ENCODE data around the gene NDOR1. TPM values are rescaled to one million over a fixed set of nuclear protein-coding genes. Genes with fewer than 3 reads are reported as not detected.
"Not testable (repeated sequence)": the region's sequence is repeated elsewhere in the genome, so short reads cannot be mapped to it uniquely, and the experiment has no call there.

The NDOR1 gene
- total RNA-seq, 1 donor from 2014 or later: 10.1 TPM

DNA sequence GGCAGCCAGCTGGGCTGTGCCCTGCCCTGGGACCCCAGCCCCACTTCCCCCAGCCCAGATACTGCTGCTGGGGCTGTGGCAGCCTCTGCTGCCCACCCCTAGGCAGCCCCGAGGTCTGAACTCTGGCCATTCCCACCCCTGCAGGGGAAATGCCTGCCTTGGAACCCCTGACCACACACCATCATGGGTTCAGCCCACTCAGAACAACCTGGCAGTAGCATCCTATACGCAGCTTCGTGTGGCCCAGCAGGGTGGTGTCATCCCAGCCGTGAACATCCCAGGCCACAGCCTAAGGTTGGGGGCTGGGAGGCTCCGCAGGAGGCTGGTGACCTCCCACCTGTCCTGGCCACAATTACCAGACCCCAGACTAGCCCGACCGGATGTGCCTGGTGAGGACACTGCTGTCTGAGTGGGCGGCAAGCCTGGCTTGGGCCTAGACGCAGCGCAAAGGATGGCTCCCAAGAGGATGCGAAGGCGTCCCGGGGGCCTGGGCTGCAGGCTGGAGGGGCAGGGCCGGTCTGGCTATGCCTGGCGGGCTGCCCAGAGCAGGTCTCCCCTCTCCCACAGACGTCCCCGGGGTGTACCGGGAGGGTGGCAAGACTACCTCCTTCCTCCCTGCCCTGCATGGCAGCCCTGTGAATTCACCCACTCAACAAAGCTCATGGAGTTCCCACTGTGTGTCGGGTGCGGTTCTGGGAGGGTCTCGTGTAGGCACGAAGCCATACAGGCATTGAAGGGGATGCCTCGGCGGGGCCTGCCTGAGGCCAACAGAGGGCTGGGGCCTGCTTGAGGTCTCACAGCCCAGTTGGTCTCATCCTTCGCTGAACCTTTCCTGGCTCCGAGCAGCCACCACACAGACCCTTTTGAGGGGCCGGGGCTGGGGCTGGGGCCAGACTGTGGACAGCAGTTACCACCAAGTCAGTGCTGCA lies 23.7 kb downstream of the NDOR1 start:
- ATAC-seq: no peak
- DNase-seq (ENCODE audit: low spot score): no peak

DNA sequence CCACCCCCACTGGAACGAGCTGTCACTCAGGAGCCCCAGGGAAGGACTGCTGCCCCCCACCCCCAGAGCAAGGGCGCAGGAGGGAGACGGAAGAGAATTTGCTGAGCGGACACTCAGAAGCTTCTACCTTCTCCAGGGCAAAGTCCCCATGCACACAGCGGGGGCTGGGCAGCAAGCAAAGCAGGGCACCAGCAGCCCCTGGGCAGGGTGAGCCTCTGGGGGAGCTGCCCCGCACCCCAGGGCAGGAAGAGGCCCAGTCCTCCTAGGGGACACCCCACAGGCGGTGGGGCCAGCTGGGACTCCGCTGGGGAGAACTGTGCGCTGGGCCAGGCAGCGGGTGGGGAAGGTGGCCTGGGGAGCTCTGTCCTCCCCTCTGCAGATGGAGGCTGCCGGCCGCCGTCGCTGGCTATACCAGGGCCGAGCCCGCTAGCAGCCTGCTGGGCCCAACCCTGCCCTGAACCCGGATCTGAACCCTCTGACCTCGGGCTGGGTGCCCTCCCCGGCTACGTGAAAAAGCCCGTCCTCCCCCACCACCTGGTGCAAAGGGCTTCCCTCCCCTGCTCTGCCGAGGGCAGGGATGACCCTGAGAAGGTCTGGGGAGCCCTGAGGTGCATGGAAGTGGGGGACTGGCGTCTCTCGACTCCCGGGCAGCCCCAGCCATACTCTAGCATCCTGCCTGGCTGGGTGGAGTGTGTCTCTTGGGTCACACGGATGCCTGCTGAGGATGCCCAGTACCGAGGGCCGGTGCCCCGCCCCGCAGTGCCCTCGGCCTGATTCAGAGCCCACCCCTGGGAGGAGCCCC lies 24.6 kb downstream of the NDOR1 start:
- no peak for ATAC-seq

DNA sequence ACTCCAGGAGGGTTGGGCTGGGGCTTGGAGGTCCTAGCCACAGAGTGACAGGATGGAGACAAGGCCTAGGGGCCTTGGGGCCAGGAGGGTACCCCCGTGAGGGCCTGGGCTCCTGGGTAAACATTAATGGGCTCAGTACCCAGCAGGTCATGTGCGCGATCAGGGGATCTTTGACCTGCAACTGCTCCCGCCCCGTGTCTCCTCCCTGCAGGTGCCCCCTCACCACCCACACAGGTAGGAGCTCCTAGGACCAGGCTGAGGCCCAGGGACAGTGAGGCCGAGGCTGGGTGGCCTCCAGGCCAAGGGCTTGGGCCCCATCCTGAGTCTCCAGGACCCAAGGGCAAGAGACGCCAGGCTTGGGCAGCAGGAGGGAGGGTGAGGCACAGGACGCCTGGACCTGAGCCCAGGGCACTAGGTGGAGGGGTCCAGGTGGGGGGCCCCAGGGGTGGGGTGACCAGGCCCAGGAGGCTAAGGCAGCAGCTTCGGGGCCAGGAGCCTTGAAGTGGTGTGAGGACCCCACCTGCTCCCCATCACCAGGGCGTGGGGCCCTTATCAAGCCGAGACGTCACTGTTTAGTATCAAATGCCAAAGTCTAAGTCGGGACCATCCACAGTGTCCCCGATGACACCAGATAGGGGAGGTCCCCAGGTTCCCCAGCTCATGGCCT lies 25.3 kb downstream of the NDOR1 start, which contains the start of gene SLC34A3:
TSS of gene SLC34A3 (plus strand) at position 197 of the 667 bp plus-strand sequence. CDS start 802 bp downstream, outside the sequence.
- ATAC-seq: no peak
- DNase-seq (ENCODE audit: low spot score): no peak

More for the DNA sequence above, 24.6 kb downstream of the NDOR1 start:
- DNase-seq (ENCODE audit: low spot score): no peak

DNA sequence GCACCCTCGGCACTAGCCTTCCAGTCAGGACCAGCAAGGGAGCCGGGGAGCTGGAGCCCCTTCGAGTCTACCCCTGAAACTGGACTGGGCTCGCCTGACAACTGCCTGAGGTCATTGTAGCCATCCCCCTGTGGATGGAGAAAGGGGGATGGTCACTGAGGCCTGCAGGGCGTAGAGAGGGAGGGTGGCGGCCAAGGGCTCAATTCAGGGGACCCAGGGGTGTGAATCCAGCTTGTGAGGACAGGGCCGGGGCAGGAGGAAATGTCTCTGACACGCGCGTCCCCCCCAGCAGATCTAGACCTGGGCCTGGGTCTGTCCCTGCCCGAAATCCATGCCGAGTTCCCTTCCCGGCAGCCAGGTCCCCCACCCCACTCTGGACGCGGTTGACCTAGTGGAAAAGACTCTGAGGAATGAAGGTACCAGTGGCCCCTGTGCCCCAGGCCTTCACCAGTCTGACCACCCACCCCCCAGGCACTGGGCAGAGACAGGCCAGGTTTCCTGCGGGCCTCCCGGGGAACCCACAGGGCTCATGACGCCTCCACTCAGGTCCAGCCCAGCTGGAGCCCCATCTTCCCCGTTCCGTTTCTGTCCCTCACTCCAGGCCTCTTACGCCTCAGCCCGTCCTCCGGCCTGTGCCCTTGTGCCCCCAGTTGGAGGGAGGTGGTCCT lies 26.0 kb downstream of the NDOR1 start:
- ATAC-seq (no peak), DNase-seq (ENCODE audit: low spot score) (no peak)

DNA sequence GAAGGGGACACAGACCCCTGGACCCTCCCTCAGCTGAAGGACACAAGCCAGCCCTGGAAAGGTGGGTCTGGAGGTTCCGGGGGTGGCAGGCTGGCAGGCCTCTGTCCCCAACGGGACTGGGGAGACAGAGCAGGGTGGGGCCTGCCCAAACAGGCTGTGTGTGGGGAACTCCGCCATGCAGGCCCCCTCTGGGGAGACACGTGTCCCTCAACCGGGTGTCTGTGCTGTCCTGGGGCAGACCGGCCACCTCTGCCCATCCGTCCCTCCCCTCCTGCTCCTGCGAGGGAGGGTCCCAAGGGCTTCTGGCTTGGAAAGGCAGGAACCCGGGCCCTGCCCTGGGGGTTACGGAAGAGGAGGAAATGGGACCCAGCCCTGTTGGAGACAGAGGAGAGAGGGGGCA lies 26.6 kb downstream of the NDOR1 start:
- no peak for DNase-seq (ENCODE audit: low spot score)

DNA sequence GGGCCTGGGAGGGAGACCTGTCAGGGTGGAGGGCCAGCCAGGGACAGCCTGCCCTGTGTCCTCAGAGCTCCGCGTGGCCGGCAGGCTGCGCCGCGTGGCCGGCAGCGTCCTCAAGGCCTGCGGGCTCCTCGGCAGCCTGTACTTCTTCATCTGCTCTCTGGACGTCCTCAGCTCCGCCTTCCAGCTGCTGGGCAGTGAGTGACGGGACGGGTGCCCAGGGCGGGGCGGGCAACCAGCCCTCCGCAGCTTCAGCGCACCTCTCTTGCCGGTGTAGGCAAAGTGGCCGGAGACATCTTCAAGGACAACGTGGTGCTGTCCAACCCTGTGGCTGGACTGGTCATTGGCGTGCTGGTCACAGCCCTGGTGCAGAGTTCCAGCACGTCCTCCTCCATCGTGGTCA lies 27.0 kb downstream of the NDOR1 start:
- ATAC-seq (no peak), DNase-seq (ENCODE audit: low spot score) (no peak)

More for the DNA sequence above, 26.6 kb downstream of the NDOR1 start:
- ATAC-seq: no peak

DNA sequence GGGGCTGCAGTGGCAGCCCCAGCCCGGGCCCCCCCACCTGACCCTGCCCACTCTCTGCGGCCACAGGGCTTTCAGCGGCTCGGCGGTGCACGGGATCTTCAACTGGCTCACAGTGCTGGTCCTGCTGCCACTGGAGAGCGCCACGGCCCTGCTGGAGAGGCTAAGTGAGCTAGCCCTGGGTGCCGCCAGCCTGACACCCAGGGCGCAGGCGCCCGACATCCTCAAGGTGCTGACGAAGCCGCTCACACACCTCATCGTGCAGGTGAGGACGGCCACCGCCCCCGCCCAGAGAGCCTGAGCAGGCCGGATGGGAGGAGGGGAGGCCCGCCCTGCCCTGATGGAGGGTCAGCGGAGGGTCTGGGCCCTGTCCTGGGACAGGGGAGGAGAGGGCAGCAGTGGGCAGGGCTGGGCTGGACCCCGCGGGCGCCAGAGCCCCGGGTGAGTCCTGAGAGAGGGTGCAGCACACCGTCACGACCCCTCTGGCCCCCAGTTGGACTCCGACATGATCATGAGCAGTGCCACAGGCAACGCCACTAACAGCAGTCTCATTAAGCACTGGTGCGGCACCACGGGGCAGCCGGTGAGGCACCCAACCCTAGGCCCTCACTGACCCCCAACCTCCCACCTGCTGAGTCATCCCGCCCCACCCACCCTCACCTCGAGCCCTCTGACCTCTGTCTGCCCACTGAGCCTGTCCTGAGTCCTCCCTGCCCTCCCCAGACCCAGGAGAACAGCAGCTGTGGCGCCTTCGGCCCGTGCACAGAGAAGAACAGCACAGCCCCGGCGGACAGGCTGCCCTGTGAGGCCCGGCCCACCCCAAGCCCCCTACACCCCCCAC lies 27.9 kb downstream of the NDOR1 start:
- DNase-seq (ENCODE audit: low spot score) (no peak), ATAC-seq (no peak)

DNA sequence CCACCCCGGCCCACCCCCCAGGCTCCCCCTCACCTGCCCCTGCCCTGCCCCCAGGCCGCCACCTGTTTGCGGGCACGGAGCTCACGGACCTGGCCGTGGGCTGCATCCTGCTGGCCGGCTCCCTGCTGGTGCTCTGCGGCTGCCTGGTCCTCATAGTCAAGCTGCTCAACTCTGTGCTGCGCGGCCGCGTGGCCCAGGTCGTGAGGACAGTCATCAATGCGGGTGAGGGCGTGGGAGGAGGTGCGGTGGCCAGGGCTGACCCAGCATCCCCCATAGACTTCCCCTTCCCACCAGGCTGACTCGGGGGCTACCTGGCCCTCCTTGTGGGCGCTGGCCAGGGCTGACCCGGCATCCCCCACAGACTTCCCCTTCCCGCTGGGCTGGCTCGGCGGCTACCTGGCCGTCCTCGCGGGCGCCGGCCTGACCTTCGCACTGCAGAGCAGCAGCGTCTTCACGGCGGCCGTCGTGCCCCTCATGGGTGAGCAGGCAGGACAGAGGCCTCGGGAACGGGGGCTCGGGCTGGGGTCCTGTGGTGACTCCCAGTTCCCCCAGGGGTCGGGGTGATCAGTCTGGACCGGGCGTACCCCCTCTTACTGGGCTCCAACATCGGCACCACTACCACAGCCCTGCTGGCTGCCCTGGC lies 28.7 kb downstream of the NDOR1 start:
- DNase-seq (ENCODE audit: low spot score) (no peak), ATAC-seq (no peak)

DNA sequence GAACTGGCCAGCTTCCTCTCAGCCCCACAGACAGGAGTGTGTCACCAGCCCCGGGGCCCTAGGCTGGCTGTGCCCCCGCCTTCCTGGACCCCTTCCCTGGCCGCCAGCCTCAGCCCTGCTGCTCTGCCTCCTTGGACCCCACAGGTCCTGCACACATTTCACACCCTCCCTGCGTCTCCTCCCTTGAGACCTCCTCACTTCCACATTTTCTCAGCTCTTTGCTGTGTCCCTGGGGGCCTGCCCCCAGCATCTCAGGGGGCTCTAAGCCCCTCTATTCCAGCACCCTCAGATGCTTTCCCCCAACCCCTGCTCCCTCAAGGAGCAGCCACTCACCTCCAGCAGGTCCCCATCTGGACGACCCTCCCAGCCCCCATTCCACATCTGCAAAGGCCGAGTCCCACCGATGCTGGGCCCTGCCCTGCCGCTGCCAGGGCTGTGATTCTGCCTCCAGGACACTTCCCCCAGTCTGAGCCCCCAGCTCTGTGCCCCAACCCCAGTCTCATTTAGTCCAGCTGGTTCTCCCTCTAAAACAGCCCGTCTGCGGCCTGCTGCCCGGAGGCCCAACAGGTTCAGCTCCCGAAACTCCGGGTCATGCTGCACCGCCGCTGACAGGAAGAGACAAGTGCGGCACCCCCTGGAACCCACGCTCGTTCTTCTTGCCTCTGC lies 29.4 kb downstream of the NDOR1 start:
- no peak for ATAC-seq
- DNase-seq (ENCODE audit: low spot score): no peak

DNA sequence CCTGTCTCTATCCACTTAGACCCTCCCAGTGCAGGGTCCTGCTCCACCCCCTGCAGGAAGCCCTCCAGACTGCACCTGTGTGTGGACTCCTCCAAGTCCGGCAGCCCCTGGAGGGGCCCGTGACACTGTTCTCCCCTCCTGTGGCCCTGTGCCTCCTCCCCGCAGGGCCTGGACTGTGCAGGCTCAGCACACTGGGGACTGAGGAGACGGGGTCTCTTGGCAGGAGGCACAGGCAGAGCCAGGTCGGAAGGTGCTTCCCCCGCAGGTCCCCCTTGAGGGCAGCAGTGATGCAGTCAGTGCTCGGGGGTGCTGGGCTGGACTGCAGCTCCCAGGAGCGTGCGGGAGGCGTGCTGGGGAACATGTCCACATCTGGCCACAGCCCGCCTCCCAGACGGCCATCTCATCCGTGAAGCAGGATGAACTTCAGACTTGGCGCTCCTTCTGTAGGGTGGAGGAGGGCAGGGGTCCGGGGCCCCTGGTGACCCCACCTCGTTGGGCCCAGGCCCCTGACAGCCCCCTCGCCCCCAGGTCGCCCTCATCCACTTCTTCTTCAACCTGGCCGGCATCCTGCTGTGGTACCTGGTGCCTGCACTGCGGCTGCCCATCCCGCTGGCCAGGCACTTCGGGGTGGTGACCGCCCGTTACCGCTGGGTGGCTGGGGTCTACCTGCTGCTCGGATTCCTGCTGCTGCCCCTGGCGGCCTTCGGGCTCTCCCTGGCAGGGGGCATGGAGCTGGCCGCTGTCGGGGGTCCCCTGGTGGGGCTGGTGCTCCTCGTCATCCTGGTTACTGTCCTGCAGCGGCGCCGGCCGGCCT lies 30.1 kb downstream of the NDOR1 start:
- ATAC-seq (no peak), DNase-seq (ENCODE audit: low spot score) (no peak)

DNA sequence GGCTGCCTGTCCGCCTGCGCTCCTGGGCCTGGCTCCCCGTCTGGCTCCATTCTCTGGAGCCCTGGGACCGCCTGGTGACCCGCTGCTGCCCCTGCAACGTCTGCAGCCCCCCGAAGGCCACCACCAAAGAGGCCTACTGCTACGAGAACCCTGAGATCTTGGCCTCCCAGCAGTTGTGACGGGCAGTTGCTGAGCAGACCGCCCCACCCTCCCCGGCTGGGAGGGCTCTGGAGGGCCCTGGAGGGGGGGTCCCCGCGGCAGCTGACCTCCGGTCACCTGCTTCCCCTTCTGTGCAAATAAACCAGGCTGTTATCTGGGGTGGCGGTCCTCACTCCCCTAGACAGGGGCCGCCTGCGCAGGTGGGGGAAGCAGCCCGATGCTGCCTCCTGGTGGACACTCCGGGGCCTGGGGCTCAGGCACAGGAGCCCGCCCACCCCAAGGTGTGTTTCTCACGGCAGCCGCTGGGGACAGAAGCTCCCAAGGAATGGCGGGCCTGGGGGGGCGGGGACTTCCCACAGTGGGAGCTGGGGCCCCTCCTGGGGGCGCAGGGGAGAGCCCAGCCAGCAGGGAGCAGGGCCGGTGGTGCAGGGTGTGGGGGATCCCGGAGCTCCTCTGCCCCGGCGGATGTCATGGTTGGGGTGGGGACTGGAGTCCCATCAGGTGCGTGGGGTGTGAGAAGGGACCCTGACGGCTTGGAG lies 30.9 kb downstream of the NDOR1 start:
- ATAC-seq (peak; percentile 66), DNase-seq (ENCODE audit: low spot score) (peak; percentile 82)

DNA sequence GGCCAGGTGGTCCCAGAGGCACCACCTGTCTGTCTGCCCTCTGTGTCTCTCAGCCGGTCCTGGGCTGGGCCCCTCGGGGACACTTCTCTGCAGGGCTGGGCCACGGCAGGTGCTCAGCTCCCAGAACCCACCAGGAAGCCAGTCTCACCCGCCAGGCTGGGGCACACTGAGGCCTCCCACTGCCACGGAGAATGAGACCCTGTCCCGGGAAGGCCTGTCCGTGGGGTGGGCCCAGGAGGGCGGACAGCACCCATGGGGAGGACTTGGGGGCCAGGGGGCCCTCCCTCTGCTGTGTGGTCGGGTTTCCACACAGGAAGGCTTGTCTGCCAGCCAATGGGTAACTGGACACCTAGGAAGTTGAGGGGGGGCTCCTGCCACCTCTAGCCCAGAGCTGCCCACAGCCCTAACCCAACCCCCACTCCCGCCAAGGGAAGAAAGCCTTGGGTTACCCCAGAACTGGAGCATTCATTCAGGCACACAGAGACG lies 31.5 kb downstream of the NDOR1 start:
- ATAC-seq (no peak), DNase-seq (ENCODE audit: low spot score) (no peak)

DNA sequence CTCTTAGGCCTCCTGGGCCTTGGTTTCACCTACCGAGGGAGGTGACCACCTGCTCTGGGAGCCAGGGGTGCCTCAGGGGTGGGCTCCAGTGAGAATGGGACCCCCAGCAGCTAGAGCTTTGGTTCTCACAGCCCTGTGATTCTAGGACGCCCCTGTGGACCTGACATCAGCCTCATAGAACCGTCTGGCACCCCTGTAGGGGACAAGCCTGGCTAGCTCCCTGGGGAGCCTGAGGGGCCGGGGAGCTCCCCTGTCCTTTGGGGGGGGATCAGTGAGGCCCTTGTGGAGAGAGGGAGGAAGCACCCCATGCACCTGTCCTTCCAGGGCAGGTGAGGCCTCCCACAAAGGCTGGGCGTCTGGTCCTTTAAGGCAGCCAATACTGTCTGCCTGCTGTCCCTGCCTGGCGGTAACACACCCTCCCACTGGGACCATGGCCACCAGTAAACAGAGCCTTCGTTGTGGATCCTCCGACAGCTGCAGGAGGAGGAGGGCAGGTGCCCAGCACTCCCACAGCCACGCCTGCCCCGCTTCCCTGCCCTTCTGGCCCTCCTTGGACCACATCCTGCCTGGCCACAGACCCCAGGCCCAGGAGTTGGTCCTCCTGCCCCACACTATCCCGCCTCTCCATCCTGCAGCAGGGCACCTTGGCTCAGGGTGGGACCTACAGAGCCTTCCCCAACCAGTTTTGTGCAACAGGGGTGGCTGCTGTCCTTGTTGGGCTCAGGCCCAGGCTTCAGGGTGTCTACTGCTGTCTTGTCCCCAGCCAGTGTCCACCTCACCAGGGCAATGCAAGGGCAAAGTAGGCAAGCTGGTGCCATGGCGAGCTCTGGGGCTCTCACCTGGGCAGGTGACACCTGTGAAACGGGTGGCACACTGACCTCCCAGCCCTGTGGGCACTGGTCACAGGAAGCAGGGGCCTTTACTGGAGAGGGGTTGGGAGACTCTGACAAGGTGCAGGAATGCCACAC lies 32.5 kb downstream of the NDOR1 start:
- no peak for DNase-seq (ENCODE audit: low spot score)
- no peak for ATAC-seq

DNA sequence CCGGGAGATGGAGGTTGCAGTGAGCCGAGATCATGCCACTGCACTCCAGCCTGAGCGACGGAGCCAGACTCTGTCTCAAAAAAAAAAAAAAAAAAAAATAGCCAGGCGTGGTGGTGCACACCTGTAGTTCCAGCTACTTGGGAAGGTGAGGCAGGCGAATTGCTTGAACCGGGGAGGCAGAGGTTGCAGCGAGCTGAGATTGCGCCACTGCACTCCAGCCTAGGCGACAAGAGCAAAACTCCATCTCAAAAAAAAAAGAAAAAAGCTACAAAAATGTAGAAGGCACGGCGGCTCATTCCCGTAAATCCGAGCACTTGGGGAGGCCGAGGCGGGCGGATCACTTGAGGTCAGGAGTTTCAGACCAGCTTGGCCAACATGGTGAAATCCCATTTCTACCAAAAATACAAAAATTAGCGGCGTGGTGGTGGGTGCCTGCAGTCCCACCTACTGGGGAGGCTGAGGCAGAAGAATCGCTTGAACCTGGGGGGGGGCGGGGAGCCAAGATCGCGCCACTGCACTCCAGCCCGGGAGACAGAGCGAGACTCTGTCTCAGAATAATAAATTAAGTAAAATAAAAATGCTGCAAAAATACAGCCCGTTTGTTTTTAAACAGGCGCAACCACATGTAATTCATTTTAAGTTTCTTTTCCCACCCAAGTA lies 34.2 kb downstream of the NDOR1 start:
- not testable (repeated sequence) for DNase-seq (ENCODE audit: low spot score); ATAC-seq

DNA sequence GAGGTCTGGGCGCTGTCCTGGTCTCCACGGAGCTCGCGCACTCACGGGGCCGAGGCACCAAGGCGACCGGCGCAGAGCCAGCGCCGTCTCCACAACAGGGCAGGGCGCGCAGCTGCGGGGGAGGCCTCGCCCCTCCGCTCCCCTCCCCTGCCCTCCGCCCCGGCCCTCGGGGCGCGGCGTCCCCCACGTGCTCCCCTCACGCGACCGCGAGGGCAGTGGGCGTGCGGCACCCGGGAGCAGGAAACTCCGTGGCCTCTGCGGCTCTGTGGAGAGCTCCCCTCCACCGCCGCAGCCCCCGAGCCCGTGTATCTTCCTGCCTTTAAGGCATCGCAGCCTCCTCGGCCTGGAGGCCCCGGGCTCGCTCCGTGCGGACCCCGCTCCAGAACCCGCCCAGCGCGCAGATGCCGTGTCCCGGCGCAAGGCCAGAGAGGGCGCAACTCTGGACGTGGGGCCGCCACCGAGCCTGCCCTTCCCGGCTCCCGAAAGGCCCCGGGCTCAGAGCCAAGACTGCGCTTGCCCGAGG lies 34.9 kb downstream of the NDOR1 start:
- ATAC-seq (peak; percentile 44), DNase-seq (ENCODE audit: low spot score) (peak; percentile 74)

All from left lobe of liver (tissue), 2 donors.